ENCODE measurements around the gene BCAT1. TPM values are rescaled to one million over a fixed set of nuclear protein-coding genes. Genes with fewer than 3 reads are reported as not detected.

BCAT1 gene
- total and polyA plus RNA-seq, 2 of the 8 experiments (the other 6 are each of a cell fraction or from before 2014, with no cell fraction given) = 19.7 to 263 TPM

GRCh38 chr12:24997496-24997895, 48.6 kb upstream of the BCAT1 start:
- Histone ChIP-seq H4K8ac (ENCODE audit: extremely low read depth, insufficient read depth, low read length) (no peak overlapping the region), H2BK5ac (ENCODE audit: low read depth, low read length) (no peak overlapping the region), H3K4me3 (ENCODE audit: extremely low read depth in 1 of 4, insufficient read depth in 2 of 4, low read depth in 3 of 4, low read length in 4 of 4) (no peak overlapping the region), H3K4ac (replicated peaks; ENCODE audit: insufficient read length, low read depth, low read length) (no peak overlapping the region), H3K4me1 (replicated peaks in 1 of 4; ENCODE audit: control insufficient read depth in 3 of 4, insufficient read depth in 4 of 4, low read length in 3 of 4) (0 out of 7 replicates have a peak, but pooled peaks cover 0 to 2% (median 0%) of the 10 kb centered on the region in 4 experiments), H2BK15ac (ENCODE audit: low read length) (no peak overlapping the region), H3K27me3 (replicated peaks in 1 of 4; ENCODE audit: control insufficient read depth in 3 of 4, extremely low read depth in 1 of 4, insufficient read depth in 3 of 4, low read length in 3 of 4) (no peaks in the 10 kb centered on the region), H3K79me2 (ENCODE audit: control insufficient read depth in 1 of 2, insufficient read depth in 2 of 2, low read length in 2 of 2) (no peaks in the 10 kb centered on the region), H3K23me2 (ENCODE audit: low read depth, low read length) (no peaks in the 10 kb centered on the region), H4K91ac (replicated peaks; ENCODE audit: insufficient read length, low read length) (no peak overlapping the region), H3K14ac (ENCODE audit: insufficient read length) (no peak overlapping the region), H2BK12ac (ENCODE audit: low read depth, low read length) (no peak overlapping the region), H3K27ac (ENCODE audit: low read depth, low read length) (no peak overlapping the region), H3K9ac (replicated peaks in 1 of 4; ENCODE audit: extremely low read depth in 1 of 4, low read depth in 3 of 4, low read length in 3 of 4) (no peak overlapping the region), H3K56ac (replicated peaks; ENCODE audit: insufficient read length, low read depth, low read length) (no peak overlapping the region), H3K36me3 (ENCODE audit: control insufficient read depth in 2 of 4, insufficient read depth in 4 of 4, low read length in 3 of 4) (no peaks in the 10 kb centered on the region), H3K23ac (ENCODE audit: insufficient read length) (no peak overlapping the region), H2BK20ac (ENCODE audit: low read length) (no peak overlapping the region), H4K20me1 (replicated peaks in 1 of 2; ENCODE audit: control insufficient read depth in 1 of 2, insufficient read depth in 2 of 2, low read length in 2 of 2) (no peaks in the 10 kb centered on the region), H3K79me1 (ENCODE audit: low read depth, low read length) (no peaks in the 10 kb centered on the region), H4K5ac (ENCODE audit: insufficient read length, low read depth, low read length) (no peak overlapping the region), H3K18ac (ENCODE audit: extremely low read depth, low read length) (no peak overlapping the region), H2BK120ac (replicated peaks; ENCODE audit: low read depth, low read length) (no peak overlapping the region), H2AK5ac (ENCODE audit: low read depth, low read length) (no peak overlapping the region), H3K4me2 (ENCODE audit: insufficient read depth in 1 of 2, low read depth in 2 of 2, low read length in 2 of 2) (no peak overlapping the region), H3K9me3 (ENCODE audit: insufficient read depth in 2 of 2, low read depth in 1 of 2, low read length in 1 of 2) (no peaks in the 10 kb centered on the region), H2AFZ (ENCODE audit: low read length) (0 out of 2 replicates have a peak overlapping the region, but pooled peaks have one; percentile 18)
- no peak for DNase-seq (ENCODE audit: low read depth in 1 of 2, low spot score in 2 of 2)
- ChIA-PET CTCF (ENCODE audit: partially characterized antibody) (interaction anchor here (1.0 to 1.8 kb wide), 6 partner anchors 107 to 138 kb away, joined by 3 to 10 read pairs (median 4); no protein-coding TSS in a partner anchor), POLR2A (ENCODE audit: partially characterized antibody) (no interaction called here)
- 98% methylated on average over 6 of the region's 6 CpGs; no CpG with 5 or more reads in 1 of the 2 experiments for WGBS, 2 experiments (ENCODE audit: extremely low coverage in 1 of 2, insufficient coverage in 1 of 2, insufficient read length in 1 of 2, insufficient replicate concordance in 2 of 2, low coverage in 1 of 2, low lambda C conversion rate in 2 of 2, missing lambda C conversion rate in 1 of 2)
- peak; percentile 66 for FAIRE-seq
- no peak for TF ChIP-seq YY1 (IDR thresholded peaks at IDR 0.05; ENCODE audit: low read depth, low read length)

Data from H1 (cell line).